ENCODE measurements around the gene LRP11. TPM values are rescaled to one million over a fixed set of nuclear protein-coding genes. Genes with fewer than 3 reads are reported as not detected.

LRP11 gene
- total RNA-seq, 1 experiment from 2014 or later: 14.8 TPM

GRCh38 chr6:149888659-149889058, 24.5 kb upstream of the LRP11 start:
- H2AK5ac ChIP-seq (ENCODE audit: insufficient read length, low read length): no peak overlapping the region
- Mint-ChIP-seq H3K9me3 (no peaks in the 10 kb centered on the region), H3K4me3 (no peak overlapping the region; a peak in 1 of 5 replicates), H3K27me3 (ENCODE audit: low read depth) (peaks cover 60% of the 10 kb centered on the region), H3K27ac (no peak overlapping the region), H3K36me3 (ENCODE audit: insufficient read depth in 1 of 3, low read depth in 3 of 3) (no peaks in the 10 kb centered on the region), H3K4me1 (peaks cover 2 to 6% of the 10 kb centered on the region in 2 experiments; a peak in 2 of 4 replicates)
- no peaks in the 10 kb centered on the region for H3K4me1 ChIP-seq (ENCODE audit: insufficient read depth, low read length)
- H4K20me1 ChIP-seq (ENCODE audit: control insufficient read depth, insufficient read depth, insufficient read length): no peaks in the 10 kb centered on the region
- H3K79me2 ChIP-seq (ENCODE audit: insufficient read depth, low read length): no peaks in the 10 kb centered on the region
- H3K23ac ChIP-seq (ENCODE audit: insufficient read length, low read depth, low read length): no peak overlapping the region
- no peak overlapping the region for H3K14ac ChIP-seq (ENCODE audit: insufficient read depth, low read length)
- no peak overlapping the region for H2AFZ ChIP-seq (ENCODE audit: low read length)
- H3K9ac ChIP-seq (ENCODE audit: extremely low read depth, insufficient read length, low read length): no peak overlapping the region
- no peaks in the 10 kb centered on the region for H3K23me2 ChIP-seq (ENCODE audit: insufficient read length, low read depth, low read length, poor library complexity, severe bottlenecking)
- no peaks in the 10 kb centered on the region for H3K79me1 ChIP-seq (ENCODE audit: insufficient read depth, low read depth, low read length, poor library complexity, severe bottlenecking)
- no peak overlapping the region for H2BK20ac ChIP-seq (ENCODE audit: low read depth, low read length, poor library complexity, severe bottlenecking)
- H3K9me3 ChIP-seq (ENCODE audit: control insufficient read depth, low read depth, low read length): no peaks in the 10 kb centered on the region
- no peak overlapping the region for H3K56ac ChIP-seq (ENCODE audit: insufficient read length, low read depth, low read length)
- TF ChIP-seq CTCF (conservative IDR thresholded peaks at IDR 0.05): no peak
- H3K4ac ChIP-seq (ENCODE audit: low read depth, low read length): no peak overlapping the region
- no peak for DNase-seq
- H3K27ac ChIP-seq (ENCODE audit: insufficient read length, low read depth, low read length): no peak overlapping the region
- no peak overlapping the region for H3T11ph ChIP-seq (ENCODE audit: low read length)
- no peak overlapping the region for H3K4me2 ChIP-seq (ENCODE audit: insufficient read depth, insufficient read length, low read length)
- WGBS (ENCODE audit: extremely low coverage, insufficient read length, low lambda C conversion rate): no CpG with 5 or more reads among the region's 1 CpG
- H3K27me3 ChIP-seq (ENCODE audit: insufficient read depth, low read length): no peaks in the 10 kb centered on the region
- H4K91ac ChIP-seq (ENCODE audit: insufficient read length, low read depth, low read length): no peak overlapping the region
- H2BK12ac ChIP-seq (ENCODE audit: insufficient read length, low read depth, low read length): no peak overlapping the region
- H2BK5ac ChIP-seq (ENCODE audit: insufficient read length, low read length): no peak overlapping the region
- H4K8ac ChIP-seq (replicated peaks; ENCODE audit: insufficient read length, low read depth, low read length): no peak overlapping the region
- no peak overlapping the region for H3K18ac ChIP-seq (ENCODE audit: insufficient read length, low read depth, low read length)
- H4K5ac ChIP-seq (ENCODE audit: insufficient read length, low read depth, low read length): no peak overlapping the region
- no peak overlapping the region for H2BK120ac ChIP-seq (ENCODE audit: low read depth, low read length, poor library complexity, severe bottlenecking)
- no peak overlapping the region for H2BK15ac ChIP-seq (ENCODE audit: low read depth, low read length)

Data from H9 (cell line).